ENCODE measurements around the gene SHISA9.

Gene SHISA9

DNA sequence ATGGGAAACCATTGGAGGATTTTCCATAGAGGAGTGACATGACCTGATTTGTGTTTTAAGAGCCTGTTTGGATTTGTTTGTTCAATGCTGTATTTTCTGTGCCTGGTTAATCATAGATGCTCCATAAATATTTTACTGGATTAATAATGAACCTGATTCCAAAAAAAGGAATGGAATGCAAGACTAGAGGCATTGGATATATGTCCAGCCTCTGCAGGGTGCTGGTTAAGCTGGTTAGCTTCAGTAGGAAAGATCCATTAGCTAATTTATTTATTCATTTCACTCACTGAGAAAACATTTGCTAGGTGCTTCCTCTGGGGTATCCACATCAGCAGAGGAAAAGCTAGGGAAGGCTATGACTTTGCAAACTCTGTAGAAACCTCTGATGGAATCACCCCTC is 57.7 kb downstream of the SHISA9 start:
- DNase-seq, result no peak

DNA sequence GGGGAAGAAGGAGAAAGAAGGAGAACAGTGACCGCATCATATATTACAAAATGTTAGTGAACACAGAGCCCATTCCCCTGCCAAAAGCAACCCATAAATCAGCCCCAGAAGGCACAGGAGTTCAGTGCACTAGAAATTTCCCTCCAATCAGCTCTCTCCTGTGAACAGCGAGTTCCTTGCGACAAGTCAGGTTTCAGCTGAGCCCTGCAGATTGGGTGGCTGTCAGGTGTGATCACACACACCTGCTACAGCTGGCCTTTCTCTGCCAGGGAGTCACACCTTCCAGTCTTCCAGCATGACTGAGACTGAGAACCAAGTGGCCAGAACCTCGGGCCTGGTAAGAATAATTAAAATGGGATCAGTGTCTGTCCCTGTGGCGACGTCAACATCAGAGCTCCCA is 60.2 kb downstream of the SHISA9 start:
- no peak for DNase-seq

DNA sequence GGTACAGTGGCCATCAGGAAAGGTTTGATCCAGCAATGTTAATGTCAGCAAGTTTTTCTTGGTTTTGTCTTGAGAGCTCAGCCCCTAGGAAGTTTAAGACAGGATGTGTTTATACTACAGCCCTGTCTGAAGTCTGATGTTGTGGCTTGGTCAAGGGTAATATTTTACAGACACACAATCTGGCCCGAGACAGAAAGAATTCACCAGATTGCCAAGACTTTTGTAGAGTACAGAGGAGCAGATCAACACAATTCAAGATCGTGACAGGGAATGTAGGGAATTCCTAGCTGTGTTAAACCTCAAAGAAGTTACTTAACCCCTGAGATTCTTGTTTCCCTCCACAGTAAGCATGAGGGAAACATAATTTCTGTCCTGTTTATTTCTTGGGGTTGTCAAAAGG is 63.1 kb downstream of the SHISA9 start:
- no peak for DNase-seq

DNA sequence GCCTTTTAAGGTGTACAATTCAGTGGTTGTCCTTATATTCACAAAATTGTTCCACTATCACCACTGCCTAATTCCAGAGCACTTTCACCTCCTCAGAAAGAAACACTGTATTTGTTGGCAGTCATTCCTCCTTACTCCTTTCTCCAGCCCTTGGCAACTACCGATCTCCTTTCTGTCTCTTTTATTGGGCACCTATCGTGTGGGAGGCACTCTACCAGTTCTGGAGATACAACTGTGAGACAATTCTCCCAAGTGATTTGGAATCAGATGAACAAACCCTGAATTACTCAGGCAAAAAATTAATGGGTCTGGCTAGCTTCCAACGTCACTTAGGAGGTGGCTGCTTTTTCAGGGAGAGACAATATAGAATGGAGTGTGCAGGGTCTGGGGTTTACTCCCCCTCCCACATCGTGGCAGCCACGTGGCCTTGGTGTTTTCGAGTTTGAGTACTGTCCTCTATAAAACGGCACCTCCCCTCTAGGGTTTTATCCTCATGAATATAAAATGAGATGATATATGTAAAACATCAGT is 63.9 kb downstream of the SHISA9 start:
- DNase-seq, result no peak

DNA sequence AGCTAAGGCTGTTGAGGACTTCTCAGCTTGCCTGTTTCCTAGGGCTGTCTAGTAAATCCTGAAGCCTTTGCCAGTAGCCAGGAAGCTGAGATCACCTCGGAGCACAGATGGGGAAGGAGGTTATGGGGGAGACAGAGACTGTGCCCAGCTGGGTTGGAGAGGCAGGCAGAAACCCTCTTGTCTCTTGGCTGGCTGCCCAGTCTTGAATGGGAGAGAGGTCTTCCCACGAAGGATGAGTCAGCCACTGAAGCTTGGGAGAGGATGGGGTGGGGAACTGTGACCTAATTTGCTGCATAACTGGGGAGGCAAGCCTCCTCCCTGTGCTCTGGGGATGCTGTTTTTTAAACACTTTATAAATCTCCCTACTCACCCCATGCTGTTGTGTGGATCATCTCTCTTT is 69.8 kb downstream of the SHISA9 start:
- DNase-seq, result no peak

DNA sequence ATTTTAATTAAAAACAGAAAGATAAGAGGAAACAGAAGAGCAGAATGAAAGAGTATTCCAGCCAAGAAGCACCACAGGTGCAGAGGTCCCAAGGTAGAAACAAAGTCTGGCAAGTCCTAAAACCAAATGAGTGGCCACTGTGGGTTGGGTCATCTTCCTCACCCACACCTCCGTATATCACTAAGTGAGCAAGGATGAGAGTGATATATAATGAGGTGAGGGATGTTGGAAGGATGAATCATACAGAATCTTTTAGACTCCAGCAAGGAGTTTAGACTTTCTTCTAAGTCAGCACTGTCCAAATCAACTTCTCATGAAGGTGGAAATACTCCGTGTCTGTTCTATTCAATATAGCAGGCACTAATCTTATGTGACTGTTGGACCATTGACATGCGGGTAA is 70.8 kb downstream of the SHISA9 start:
- DNase-seq, result no peak

DNA sequence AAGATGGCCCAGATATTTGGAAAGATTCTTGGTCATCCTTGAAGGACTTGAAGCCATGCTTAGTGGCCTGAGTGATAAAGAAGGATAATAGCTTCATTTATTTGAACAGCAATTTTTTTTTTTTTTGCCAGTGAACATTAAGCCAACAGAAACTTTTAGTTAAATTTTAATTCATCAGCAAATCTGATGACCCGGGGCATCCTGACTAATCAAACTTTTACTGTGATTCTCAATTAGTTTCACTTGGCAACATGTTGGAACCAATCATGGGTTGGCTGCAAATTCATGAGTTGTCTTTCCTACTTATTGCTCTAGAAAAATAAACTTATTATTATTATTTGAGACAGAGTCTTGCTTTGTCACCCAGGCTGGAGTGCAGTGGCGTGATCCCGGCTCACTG is 74.4 kb downstream of the SHISA9 start:
- no peak for DNase-seq

DNA sequence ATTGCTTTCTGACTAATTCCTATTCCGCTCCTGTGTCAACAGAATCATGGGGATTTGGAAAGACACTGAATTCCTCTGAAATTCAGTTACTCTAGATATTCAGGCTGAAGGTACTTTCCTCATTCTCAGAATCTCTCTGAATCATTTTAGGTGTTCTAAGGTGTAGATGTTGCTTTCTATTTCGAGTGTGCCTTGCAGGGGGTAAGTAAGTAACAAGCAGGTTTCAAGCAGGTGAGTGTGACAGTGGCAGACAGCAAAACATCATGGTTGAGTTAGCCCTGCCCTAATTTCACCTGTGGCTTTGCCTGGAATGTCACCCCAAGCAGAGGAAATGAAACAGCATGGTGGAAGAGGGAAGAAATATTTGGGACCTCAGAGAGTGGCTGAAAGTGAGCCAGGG is 75.1 kb downstream of the SHISA9 start:
- no peak for DNase-seq

DNA sequence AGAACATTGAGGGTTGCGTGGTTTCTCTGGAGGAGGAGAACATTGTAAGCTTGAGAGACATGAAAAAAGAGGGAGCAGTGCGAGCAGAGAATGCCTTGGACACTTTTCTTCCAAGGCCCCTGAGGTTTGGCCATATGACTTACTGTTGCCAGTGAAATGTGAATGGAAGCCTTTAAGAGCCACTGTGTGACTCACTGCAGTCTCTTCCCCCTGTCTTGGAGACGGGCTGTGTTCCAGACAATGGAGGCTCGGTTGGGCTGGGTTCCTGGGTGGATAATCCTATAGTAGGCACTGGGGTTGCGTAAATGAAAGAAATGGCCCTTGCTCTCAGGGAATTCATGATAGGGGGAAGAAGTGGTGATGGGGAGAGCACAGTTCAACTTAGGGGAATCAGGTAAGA is 75.5 kb downstream of the SHISA9 start:
- no peak for DNase-seq

DNA sequence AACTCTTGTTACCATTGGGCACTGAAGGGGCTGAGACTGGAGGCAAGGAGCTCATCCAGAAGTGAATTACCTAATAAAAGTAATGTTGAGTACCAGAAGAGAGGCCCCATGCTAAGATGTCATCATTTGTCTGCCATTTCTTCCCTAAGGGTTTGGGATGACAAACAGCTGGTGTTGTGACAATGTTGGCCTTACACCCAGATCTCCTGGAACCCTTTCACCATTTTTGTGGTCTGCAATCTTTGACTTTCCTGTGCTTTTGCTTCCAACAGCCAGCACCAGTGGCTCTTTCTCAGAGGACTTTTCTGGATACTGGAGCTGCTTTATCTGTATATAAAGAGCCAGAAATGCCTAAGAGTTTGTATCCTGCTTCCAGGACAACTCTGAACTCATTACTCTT is 84.1 kb downstream of the SHISA9 start:
- no peak for DNase-seq

DNA sequence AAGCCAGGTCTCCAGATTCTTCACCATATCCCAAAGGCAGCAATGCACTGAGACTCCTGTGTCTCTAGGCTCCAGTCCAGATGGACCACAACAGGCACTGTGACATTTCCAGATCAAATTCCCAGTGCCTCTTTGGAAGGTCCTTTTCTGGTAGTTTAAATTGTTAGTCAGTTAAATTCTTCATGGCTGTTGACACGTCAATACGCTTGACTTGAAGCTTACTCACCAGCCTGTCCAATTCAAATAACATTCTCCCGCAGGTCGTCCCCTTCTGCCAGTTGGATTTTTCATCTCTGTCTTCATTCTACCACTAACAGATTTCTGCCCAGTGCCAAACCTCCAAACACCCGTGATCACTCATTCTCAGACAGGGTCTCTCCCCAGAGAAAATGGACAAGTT is 86.7 kb downstream of the SHISA9 start:
- no peak for DNase-seq

DNA sequence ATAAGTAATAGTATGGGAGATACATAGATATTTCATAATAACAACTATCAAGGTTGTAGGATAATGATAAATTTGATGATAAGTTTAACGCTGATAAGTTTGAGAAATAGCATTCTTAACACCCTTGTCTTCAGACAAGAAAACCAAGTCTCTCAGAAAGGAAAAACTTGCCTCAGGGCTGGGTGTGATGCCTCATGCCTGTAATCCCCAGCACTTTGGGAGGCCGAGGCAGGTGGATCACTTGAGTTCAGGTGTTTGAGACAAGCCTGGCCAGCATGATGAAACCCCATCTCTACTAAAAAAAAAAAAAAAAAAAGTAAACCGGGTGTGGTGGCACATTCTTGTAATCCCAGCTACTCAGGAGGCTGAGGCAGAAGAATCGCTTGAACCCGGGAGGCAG is 90.7 kb downstream of the SHISA9 start:
- DNase-seq, result no peak

DNA sequence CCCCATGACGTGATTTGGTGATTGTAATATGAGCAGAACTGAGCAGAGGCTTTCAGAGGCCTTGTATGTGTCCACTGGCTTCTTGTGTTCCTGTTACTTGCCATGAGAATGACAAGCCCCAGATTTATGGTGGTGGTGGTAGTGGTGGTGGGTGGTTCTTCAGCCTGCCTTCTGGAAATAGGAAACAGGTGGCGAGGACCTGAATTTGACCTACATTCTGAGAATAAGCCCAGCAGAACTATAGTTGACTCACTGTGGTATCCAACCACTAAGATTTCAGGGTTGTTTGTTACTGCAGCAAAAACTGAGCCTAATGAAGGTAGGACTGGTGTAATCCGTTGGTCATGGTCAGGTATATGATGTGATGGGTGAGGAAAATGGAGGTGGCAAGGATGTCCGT is 93.0 kb downstream of the SHISA9 start:
- DNase-seq, result no peak

DNA sequence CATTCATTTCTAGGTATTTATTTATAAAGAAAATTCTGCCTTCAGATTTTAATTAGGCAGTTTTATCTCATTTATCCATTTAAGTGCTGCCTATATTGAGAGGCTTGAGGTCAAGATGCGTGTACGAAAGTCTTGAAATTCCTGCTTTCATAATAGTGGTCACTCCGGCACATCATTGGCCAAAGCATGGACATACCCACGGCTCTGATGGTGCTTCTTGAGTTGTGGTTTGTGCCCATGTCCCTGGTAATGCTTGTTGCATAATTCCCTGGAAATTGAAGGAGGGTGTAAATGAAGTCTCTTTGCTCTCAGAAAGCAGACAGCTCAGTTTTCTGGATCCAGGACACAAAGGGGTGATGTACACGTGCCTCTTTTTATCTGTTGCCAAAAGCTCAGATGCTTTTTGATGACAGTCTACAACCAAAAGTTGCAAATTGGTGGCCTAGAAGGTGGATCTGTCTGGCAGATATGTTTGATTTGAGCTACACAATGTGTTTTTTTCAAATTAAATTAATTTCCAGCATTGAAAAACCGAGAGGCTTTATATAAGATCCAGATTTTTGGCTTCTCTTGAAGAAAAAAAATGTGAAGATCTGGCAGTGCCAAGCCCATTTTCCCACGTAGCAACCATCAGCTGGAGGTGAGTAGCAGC is 94.4 kb downstream of the SHISA9 start:
- DNase-seq, result no peak

DNA sequence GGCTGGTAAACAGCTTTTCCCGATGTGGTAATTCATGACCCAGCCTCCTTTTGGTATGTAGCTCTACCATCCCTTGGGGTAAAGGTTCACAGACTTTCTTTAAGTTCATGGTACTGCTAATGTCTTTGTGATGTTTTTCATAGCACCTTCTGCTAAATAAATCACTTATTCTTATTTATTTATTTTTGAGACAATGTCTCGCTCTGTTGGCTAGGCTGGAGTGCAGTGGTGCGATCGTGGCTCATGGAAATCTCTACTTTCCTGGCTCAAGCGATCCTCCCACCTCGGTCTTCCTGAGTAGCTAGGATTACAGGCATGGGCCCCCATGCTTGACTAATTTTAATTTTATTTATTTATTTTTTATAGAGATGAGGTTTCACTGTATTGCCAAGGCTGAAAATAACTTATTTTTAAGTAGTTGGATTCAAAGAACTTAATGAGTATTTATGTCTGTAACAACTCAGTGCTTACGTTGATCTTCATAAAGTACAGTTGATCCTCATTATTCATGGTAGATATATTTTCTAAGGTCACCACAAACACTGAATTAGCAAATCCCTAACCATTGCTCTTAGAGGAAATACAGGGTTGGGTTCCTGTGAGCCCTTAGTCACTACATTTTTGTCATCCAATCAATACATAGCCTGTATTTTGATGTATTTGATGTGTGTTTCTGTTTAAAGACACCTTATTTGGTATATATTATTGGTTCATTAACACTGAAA is 97.1 kb downstream of the SHISA9 start:
- DNase-seq, result no peak

DNA sequence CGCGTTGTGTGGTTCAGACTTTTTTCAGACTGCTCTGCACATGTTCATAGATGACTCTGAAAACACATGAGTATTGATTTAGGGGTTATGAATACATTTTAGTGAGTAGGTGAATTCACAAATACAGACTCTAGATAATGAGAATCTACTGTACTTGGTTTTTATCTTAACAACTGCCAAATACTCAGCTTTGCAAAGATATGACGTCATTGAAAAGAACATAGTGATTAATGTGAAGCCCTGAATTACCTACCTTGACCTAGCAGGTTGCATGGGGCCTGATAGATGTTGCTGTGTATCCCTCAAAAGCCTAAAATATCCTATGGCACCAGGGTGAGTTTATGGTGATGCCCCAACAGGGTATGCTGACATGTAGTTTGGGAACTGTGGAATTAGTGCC is 98.0 kb downstream of the SHISA9 start:
- no peak for DNase-seq

DNA sequence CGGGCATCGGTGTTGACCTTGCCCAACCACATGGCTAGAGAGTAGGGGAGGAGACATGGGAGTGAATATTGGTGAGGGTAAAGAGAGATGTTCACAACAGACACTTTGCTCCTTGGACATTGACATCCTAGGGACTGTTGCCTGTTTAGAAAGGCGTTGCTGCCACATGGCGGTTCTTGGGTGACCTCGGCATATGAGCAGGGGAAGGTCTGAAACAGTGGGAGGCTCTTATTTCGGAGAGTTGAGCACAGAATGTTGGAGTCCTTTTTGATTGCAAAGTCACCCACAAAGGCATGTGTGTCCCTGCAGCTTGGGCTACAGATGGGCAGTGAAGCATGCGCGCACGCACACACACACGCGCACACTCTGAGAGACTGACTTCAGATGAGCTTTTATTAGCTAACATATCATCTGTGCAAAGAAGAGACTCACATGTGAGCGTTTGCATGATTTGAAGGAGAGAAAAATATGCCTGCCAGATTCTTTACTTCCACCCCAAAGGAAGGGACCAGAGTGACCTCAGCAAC is 104.4 kb downstream of the SHISA9 start:
- DNase-seq, result no peak

DNA sequence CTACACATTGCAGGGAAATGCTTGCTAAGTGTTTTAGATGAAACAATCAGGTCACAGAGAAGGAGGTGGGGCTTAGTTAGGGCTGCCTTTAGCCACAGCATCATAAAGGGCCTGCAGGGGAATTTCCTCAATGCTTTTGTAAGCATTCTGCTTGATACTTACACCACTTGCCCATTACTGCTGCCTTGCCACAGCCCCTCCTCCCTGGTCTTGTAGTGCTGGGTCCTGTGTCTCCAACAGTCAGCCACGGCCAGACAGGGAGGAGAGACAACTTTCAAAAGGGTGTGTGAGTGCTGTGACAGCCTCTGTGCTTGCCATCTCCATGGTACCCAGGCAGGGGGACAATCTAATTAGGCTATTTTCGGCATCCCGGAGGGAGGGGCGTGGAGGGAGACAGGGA is 111.2 kb downstream of the SHISA9 start:
- DNase-seq, result no peak

DNA sequence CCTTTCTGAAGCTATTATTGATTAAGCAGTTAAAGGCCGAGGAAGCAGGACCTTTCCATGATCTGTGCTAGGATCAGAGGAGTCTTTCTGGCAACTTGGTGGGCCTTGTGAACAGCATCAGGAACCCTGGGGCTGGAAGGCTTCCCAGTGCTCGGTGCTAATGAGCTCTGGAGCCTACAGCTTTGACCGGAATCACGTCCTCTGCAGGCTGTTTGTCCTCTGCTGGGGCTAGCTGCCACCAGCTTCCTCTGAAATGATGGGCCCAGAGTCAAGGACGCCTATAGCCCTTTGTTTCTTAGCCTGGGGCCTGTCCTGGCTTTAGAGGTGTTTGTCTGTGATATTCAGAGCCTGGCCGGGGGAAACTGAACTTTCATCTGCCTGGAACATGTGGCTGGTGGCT is 111.6 kb downstream of the SHISA9 start:
- no peak for DNase-seq

DNA sequence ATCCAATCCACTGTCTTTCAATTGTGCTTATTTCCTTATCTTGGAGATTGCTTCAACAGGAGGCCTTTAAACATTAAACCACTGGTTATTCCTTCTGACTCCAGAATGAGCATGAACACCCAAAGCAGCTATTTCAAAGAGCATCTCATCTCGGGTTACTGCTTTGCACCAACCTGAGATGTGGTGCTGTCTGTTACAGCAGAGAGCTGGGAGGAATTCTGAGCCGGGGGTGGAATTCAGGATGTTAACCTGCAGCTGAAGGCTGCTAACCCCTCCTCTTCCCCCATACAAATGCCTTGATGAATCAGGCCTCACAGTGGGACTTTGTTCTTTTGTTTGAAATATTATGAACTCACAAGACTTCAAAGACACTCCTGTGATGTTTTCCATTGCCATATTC is 113.1 kb downstream of the SHISA9 start:
- DNase-seq, result no peak

DNA sequence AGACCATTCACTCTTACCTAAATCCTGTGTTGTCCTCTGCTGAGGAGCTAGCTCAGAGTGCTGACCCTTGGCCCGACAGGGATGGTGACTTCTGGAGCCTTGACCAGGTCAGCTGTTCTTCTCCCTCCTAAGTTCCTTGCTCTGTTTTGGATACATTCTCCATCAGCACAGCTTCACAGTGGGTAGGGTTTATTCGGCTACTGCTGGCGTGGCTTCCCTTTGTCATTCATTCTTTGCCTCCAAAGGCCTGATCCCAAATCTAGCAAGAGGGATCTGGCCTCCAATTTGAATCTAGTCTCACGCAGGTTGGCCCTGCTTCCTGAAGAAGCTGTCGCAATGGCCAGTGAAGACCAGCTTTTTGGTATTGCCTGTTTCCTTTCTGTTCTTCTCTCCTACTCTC is 116.6 kb downstream of the SHISA9 start:
- no peak for DNase-seq

DNA sequence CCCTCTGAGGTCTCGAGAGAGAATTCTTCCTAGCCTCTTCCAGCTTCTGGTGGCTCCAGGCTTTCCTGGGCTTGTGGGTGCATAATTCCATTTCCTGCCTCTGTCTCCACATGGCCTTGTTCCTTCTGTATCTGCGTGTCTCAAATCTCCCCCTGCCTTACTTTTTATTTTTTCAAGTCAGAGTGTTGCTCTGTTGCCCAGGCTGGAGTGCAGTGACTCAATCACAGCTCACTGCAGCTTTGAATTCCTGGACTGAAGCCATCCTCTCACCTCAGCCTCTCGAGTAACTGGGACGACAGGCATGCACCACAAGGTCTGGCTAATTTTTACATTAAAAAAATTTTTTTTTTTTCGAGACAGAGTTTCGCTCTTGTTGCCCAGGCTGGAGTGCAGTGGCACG is 120.6 kb downstream of the SHISA9 start:
- DNase-seq, result no peak

DNA sequence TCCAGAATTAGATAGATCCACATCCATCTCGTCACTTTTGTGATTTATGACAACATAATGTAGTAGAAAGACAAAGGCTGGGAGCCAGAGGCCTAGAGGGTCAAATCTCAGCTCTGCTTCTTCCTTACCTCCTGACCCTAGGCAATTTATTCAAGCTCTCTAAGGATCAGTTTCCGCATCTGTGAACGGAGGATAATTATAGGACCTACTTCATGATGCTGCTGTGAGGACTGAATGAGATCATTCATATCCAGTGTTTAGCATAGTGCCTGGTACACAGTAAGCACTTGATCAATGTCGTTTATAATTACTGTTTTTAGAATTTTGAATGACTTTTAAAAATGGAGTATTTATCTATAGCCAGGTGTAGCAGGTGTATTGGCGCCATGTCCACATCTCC is 128.4 kb downstream of the SHISA9 start:
- no peak for DNase-seq

DNA sequence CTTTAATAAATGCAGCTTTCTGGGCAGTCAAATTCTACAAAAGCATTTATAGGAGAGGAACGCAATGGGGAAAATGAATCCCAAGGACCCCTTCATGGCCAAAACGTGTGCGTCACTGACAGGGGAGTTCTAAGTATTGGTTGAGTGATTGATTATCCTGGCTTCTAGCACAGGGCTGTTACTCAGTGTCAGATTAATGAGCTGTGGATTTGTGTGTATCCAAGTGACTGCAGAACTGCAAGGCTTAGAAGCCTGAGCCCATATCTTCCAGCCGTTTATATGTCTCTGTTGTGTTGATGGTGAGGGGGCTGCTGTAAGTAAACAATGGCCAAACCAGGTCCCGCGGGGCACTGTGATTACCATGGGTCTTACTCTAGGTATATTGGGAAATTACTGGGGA is 129.4 kb downstream of the SHISA9 start:
- no peak for DNase-seq

DNA sequence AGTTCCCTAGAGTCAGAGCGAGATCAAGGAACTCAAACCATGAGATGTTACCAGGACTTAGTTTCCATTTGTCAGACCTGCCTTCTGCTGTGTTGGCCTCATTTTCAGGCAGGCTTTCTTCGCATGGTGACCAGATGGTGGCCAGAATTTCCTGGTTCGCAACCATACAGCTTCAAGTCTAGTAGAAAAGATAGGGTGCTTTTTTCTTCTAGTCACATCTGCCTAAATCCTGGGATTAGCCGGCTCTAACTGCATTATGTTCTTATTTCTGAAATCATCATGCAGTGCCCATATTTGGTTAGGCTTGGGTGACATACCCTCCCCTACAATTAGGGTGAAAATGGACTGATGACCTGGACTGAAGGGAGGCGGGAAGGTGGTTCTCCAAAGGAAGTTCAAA is 131.5 kb downstream of the SHISA9 start:
- no peak for DNase-seq

Data from bone marrow (tissue), 2 donors.